Measurements from ENCODE around the gene ATP13A3. TPM values are rescaled to one million over a fixed set of nuclear protein-coding genes. Genes with fewer than 3 reads are reported as not detected.
A peak's percentile ranks its signal among the peaks of the same experiment; 100 is the strongest.

The ATP13A3 gene
- total and polyA plus RNA-seq, 2 experiments from 2014 or later = 20.0 to 202 TPM

GRCh38 chr3:194397757-194398312, 89.0 kb downstream of the ATP13A3 start:
- Histone ChIP-seq H3K4me1 (ENCODE audit: insufficient read depth) (peaks cover 21% of the 10 kb centered on the region), H3F3A (replicated peaks; ENCODE audit: low read depth) (peaks cover 7% of the 10 kb centered on the region; the same call in 1 of the 2 replicates), H4K20me1 (replicated peaks; ENCODE audit: insufficient read depth) (no peaks in the 10 kb centered on the region), H3K36me3 (ENCODE audit: insufficient read depth) (no peaks in the 10 kb centered on the region), H3K79me2 (replicated peaks; ENCODE audit: insufficient read depth) (no peaks in the 10 kb centered on the region), H3K4me3 (peak overlapping the region; percentile 66), H3K9me2 (ENCODE audit: insufficient read depth) (no peaks in the 10 kb centered on the region), H2AFZ (peak overlapping the region; percentile 100), H3K27ac (ENCODE audit: low read depth) (no peak overlapping the region), H3K4me2 (peak overlapping the region; percentile 97), H3K27me3 (ENCODE audit: insufficient read depth) (peaks cover 48% of the 10 kb centered on the region)
- Mint-ChIP-seq H3K27me3 (ENCODE audit: insufficient read depth, low read depth, poor library complexity) (peaks cover 42% of the 10 kb centered on the region), H3K9me3 (no peaks in the 10 kb centered on the region), H3K36me3 (ENCODE audit: low read depth) (no peaks in the 10 kb centered on the region), H3K4me3 (peak overlapping the region; percentile 66), H3K4me1 (peaks cover 21% of the 10 kb centered on the region), H3K27ac (no peak overlapping the region)
- peak; percentile 67 for DNase-seq (ENCODE audit: low spot score)
- TF ChIP-seq EZH2 (IDR thresholded peaks at IDR 0.05; ENCODE audit: low read depth, unreplicated experiment) = peak; percentile 69
- TF ChIP-seq ZNF114 (CRISPR knock-in tag; IDR thresholded peaks at IDR 0.05) = no peak
- peak; percentile 23 for ATAC-seq

- ATAC-seq (peak; percentile 74), DNase-seq (ENCODE audit: low spot score) (peak; percentile 73)
- Mint-ChIP-seq H3K27ac (no peak overlapping the region), H3K4me1 (peaks cover 21% of the 10 kb centered on the region), H3K4me3 (peak overlapping the region; percentile 72), H3K27me3 (ENCODE audit: insufficient read depth, low read depth, poor library complexity) (peaks cover 40% of the 10 kb centered on the region), H3K36me3 (ENCODE audit: low read depth) (no peaks in the 10 kb centered on the region), H3K9me3 (no peaks in the 10 kb centered on the region)
- H3K27me3 ChIP-seq (ENCODE audit: insufficient read depth) = peaks cover 48% of the 10 kb centered on the region
- no peaks in the 10 kb centered on the region for H3K79me2 ChIP-seq (replicated peaks; ENCODE audit: insufficient read depth)
- peaks cover 7% of the 10 kb centered on the region; the same call in 1 of the 2 replicates for H3F3A ChIP-seq (replicated peaks; ENCODE audit: low read depth)
- peak overlapping the region; percentile 100 for H2AFZ ChIP-seq
- H3K9me2 ChIP-seq (ENCODE audit: insufficient read depth) = no peaks in the 10 kb centered on the region
- H4K20me1 ChIP-seq (replicated peaks; ENCODE audit: insufficient read depth) = no peaks in the 10 kb centered on the region
- peak overlapping the region; percentile 97 for H3K4me2 ChIP-seq
- no peak overlapping the region for H3K27ac ChIP-seq (ENCODE audit: low read depth)
- peak overlapping the region; percentile 66 for H3K4me3 ChIP-seq
- peaks cover 21% of the 10 kb centered on the region for H3K4me1 ChIP-seq (ENCODE audit: insufficient read depth)
- H3K36me3 ChIP-seq (ENCODE audit: insufficient read depth) = no peaks in the 10 kb centered on the region
- no peak for TF ChIP-seq REST (IDR thresholded peaks at IDR 0.05; ENCODE audit: unreplicated experiment)
- TF ChIP-seq EZH2phosphoT487 (IDR thresholded peaks at IDR 0.05; ENCODE audit: unreplicated experiment) = no peak
- no peak for TF ChIP-seq EZH2 (IDR thresholded peaks at IDR 0.05; ENCODE audit: low read depth, unreplicated experiment)
- TF ChIP-seq CTCF (conservative IDR thresholded peaks at IDR 0.05; ENCODE audit: low read depth in 2 of 2) = no peak
- no peak for TF ChIP-seq JUNB (IDR thresholded peaks at IDR 0.05; ENCODE audit: unreplicated experiment)
- TF ChIP-seq ZNF114 (CRISPR knock-in tag; IDR thresholded peaks at IDR 0.05) = no peak
- TF ChIP-seq ZNF331 (CRISPR knock-in tag; IDR thresholded peaks at IDR 0.05; ENCODE audit: low read depth) = no peak
Observed at GRCh38 chr3:194396859-194397756, 89.7 kb downstream of the ATP13A3 start.
